GM12873 (cell line): ENCODE results near the gene SRP14.
A peak's percentile ranks its signal among the peaks of the same experiment; 100 is the strongest.

Experiments used
- TF ChIP-seq, protein P1 (sequence below): IDR thresholded peaks from 2 replicates; pipeline ENCODE4 v1.5.1; 2012; ENCODE audit warnings: low read depth, mild to moderate bottlenecking, moderate library complexity, low read length, control low read depth; ENCODE audit not compliant: insufficient read depth; ENCODE audit errors: missing control alignments

SRP14 gene

DNA sequence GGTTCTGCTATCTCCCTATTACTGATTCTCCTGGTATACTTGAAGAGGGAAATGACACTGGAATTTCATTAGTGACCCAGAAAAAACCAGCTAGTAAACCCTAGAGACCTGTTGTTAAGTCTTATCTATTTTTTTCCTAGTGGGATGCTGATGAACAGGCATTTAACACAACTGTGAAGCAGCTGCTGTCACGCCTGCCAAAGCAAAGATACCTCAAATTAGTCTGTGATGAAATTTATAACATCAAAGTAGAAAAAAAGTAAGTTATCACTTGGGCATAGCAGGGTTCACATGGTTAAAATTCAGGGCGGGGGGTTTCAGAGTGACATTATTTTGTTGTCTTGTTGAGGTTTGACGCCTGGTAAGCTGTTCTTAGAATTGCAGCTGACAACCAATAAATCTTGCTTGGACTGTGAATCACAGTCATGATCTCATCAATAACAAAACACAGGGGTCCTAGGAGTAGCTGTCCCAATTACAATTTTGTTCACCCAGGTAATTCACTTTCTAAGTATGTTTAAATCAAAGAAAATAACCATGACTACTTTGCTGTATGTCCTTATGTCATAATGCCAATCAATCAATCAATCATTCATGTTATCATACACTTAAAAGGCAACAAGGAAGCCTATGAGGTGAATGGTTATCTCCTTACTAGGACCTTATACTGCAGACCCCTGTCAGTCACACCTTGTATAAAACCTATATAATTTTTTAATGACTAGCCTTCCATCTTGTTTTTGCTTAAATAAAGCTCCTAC is 4.6 kb downstream of the SRP14 start:
- TF ChIP-seq, protein P1, sequence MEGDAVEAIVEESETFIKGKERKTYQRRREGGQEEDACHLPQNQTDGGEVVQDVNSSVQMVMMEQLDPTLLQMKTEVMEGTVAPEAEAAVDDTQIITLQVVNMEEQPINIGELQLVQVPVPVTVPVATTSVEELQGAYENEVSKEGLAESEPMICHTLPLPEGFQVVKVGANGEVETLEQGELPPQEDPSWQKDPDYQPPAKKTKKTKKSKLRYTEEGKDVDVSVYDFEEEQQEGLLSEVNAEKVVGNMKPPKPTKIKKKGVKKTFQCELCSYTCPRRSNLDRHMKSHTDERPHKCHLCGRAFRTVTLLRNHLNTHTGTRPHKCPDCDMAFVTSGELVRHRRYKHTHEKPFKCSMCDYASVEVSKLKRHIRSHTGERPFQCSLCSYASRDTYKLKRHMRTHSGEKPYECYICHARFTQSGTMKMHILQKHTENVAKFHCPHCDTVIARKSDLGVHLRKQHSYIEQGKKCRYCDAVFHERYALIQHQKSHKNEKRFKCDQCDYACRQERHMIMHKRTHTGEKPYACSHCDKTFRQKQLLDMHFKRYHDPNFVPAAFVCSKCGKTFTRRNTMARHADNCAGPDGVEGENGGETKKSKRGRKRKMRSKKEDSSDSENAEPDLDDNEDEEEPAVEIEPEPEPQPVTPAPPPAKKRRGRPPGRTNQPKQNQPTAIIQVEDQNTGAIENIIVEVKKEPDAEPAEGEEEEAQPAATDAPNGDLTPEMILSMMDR, result no peak

DNA sequence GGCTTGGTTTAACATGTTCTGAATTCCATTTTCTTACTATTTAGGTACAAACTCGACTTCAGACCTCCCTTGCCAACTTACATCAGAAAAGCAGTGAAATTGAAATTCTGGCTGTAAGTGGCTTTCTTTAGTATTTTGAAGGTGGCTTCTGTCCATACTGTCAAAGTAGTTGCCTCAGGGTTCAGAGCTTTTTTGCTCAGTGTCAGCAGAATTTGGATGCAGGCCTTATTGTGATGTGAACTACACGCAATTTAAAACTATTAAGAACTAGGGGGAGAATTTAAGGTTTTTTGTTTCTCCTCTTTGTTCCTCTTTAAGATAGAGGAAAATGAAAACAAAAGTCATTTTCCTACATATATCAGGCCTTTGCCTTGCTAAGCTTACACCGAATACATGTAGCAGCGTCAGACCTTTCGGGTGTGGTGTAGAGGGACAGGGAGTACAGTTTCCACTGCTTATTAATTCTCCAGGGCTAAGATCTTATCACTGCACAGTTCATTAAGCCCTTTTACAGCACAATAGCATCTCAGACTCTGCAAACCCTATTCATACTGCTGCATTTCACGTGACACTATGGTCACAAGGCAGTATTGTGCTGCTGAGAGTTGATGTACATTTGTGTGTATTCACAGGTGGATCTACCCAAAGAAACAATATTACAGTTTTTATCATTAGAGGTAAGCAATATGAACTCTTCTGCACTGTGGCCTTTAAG is 6.7 kb downstream of the SRP14 start:
- TF ChIP-seq, protein P1, result no peak

DNA sequence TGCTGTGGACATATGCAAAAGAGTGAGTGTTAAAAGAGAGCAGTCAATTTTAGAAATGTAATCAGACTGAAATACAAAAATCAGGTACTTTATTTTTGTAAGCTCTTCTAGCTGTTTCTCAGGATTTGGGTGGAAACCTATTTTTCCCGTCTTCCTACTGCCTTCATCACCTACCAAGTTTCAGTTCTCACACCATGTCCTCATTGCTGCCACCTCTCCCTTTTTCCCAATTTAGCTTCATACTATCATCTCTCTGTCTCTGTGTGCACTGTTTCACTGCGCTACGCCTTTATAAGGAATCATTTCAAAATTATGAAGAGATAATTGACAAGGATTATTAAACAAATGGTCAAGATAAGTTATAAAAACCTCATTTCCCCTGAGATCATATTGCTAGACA is 7.7 kb downstream of the SRP14 start:
- TF ChIP-seq, protein P1, result no peak

DNA sequence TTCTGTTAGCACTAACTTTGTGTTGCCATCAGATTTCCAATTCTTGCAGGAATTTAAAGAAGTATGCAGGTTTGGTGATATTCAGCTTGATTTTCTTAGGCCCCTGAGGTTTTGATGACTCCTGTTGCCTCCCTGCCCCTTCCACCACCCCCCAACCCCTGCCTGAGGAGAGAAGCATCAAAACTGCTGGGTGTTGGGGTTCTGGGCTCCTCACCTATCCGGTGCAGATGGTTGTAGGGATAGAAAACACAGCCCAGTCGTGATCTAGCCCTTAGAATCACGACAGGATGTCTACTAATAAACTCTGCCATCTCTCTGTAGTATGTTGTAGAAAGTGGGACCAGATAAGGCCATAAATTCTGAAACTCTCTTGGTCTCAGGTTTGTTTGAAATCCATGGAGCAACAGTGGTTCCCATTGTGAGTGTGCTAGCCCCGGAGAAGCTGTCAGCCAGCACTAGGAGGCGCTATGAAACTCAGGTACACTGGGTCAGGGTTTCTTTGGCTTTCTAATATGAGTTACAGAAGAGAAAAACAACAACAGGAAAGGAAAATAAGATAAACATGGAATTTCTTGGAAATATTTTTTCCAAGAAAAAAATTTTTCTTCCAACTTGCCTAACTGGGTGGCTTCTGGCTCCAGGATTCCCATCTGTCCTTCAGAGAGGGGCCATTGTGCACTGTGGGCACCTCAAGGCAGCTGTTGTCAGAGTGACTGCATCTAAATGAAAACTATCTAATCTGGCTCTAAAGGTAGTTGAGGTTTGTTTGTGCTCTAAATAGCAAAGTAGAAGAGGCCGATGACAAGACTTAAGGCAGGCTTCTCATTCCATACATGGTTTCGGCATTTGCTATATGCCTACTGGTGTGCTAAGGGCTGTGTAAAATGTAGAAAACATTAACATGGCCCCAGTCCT is 8.7 kb downstream of the SRP14 start:
- TF ChIP-seq, protein P1, result peak; percentile 65

DNA sequence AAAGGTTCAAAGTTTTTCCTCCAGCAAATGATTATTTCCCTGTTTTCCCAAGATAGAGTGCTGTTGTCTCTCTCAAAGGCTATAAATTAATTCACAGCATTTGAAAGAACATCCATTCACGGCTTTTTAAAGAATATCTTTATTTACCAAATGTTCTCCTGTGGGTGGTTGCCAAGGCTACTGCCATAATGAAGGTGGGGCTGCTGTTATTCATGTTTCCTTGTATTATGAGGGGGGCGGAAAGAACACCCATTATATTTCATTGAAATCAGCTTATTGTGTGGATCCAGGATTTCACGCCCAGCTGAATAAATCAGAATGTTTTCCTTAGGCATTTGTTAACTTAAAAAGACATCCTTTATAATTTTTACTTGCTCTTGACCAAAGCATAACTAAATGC is 10.1 kb downstream of the SRP14 start:
- TF ChIP-seq, protein P1, result no peak

DNA sequence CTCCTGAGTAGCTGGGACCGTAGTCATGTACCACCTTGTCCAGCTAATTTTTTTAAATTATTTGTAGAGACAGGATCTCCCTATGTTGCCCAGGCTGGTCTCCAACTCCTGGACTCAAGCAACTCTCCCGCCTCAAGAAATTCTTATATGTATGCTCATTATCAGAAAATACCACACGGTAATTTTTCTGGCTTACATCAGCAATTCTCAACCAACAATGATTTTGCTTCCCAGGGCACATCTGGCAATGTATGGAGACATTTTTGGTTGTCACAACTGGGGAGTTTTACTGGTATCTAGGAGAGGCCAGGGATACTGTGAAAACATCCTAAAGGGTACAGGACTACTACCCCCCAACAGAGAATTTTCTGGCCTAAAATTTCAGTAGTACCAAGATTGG is 10.8 kb downstream of the SRP14 start:
- TF ChIP-seq, protein P1, result no peak
